Measurements from ENCODE around the gene AATK.

AATK gene

DNA sequence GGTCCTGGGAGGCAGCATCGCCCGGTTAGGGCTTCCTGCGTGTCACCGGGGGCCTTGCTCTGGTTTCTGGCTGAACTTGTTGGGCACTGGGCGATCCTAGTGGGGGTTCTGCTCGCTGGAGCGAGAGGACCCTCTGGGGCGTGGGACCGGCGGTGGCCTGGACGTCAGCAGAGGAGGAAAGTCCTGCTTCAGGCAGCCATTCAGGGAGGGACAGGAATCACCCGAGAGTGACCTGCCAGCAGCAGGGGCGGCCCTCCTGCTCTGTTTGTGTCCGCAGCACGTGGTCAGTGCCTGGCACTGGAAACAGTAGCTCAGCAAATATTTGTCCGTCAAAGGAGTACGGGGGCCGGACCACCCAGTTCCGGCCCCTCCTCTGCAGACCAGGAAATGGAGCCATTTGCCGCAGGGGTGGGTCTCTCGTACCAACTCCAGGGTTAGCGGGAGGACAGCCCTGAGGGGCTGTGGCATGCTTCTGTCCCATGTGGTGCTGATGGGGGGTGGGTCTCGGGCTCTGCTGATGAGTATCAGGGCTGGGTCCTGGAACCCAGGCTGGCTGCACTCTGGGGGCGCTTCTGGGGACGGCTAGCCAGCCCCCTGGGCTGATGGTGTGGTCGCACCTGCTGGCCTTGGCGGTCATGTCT lies 82.8 kb downstream of the AATK start:
- Histone ChIP-seq H4K20me1 (ENCODE audit: control insufficient read depth, insufficient read depth, low read depth, low read length) (no peaks in the 10 kb centered on the region), H3K79me2 (ENCODE audit: control insufficient read depth, low read length) (no peaks in the 10 kb centered on the region), H3K4me2 (ENCODE audit: low read length) (no peak overlapping the region), H3F3A (ENCODE audit: control insufficient read depth, insufficient read depth) (no peaks in the 10 kb centered on the region), H3K9me2 (replicated peaks; ENCODE audit: control insufficient read depth, low read length) (no peaks in the 10 kb centered on the region), H3K27me3 (ENCODE audit: control insufficient read depth, low read length) (no peaks in the 10 kb centered on the region), H3K4me1 (ENCODE audit: control insufficient read depth, low read length) (no peaks in the 10 kb centered on the region), H3K4me3 (ENCODE audit: low read length) (no peak overlapping the region), H3K36me3 (ENCODE audit: control insufficient read depth, low read length) (no peaks in the 10 kb centered on the region), H3K9me3 (ENCODE audit: control insufficient read depth, insufficient read depth, low read length) (no peaks in the 10 kb centered on the region), H3K27ac (ENCODE audit: low read depth, low read length) (no peak overlapping the region)
- TF ChIP-seq, protein P1, sequence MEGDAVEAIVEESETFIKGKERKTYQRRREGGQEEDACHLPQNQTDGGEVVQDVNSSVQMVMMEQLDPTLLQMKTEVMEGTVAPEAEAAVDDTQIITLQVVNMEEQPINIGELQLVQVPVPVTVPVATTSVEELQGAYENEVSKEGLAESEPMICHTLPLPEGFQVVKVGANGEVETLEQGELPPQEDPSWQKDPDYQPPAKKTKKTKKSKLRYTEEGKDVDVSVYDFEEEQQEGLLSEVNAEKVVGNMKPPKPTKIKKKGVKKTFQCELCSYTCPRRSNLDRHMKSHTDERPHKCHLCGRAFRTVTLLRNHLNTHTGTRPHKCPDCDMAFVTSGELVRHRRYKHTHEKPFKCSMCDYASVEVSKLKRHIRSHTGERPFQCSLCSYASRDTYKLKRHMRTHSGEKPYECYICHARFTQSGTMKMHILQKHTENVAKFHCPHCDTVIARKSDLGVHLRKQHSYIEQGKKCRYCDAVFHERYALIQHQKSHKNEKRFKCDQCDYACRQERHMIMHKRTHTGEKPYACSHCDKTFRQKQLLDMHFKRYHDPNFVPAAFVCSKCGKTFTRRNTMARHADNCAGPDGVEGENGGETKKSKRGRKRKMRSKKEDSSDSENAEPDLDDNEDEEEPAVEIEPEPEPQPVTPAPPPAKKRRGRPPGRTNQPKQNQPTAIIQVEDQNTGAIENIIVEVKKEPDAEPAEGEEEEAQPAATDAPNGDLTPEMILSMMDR (IDR thresholded peaks at IDR 0.05; ENCODE audit: low read depth, low read length, poor library complexity, severe bottlenecking): no peak
- TF ChIP-seq EZH2phosphoT487 (IDR thresholded peaks at IDR 0.05; ENCODE audit: borderline replicate concordance, low read length): no peak

DNA sequence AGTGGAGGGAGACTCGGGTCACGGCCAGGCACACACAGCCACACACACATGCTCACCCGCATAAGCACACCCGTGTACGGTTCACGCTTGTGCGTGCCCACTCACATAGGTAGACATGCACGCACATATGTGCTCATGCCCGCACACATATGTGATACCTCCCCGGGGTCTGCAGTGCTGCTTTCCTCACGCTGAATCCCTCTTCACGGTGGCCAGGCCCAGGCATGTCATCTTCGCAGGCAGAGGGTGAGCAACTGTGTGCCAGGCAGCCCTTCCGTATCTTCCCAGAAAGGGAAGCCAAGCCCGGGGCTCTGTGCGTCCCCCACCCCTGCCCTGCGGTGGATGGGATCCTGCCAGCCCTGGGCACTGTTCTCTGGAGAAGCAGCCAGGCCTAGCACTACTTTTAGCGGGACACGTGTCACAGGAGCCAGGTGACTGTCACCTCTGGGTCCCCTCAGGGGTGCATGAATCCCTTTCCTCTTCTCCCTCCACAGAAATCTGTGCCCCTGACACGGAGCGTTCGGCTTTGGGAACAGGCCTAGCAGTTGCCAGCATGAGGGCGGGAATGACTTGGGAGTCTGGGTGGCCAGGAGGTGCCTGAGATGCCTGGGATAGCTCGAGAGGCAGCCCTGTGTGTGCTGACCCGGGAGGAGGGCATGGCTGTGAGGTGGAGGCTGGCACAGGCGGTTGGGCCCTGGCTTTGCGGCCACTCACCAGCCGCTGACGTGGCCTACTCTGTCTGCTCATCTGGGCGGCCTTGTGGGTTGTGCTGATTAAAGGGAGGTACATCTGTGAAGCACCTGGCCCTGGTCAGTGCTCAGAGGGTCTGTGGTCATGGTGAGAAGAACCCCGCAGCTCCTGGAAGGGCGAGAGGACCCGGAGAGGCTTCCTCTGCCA lies 83.6 kb downstream of the AATK start:
- Histone ChIP-seq H3K9me2 (replicated peaks; ENCODE audit: control insufficient read depth, low read length) (no peaks in the 10 kb centered on the region), H3K27me3 (ENCODE audit: control insufficient read depth, low read length) (no peaks in the 10 kb centered on the region), H3K9me3 (ENCODE audit: control insufficient read depth, insufficient read depth, low read length) (no peaks in the 10 kb centered on the region), H3K27ac (ENCODE audit: low read depth, low read length) (no peak overlapping the region), H3K4me3 (ENCODE audit: low read length) (no peak overlapping the region), H3K4me2 (ENCODE audit: low read length) (no peak overlapping the region), H3K4me1 (ENCODE audit: control insufficient read depth, low read length) (no peaks in the 10 kb centered on the region), H4K20me1 (ENCODE audit: control insufficient read depth, insufficient read depth, low read depth, low read length) (no peaks in the 10 kb centered on the region), H3F3A (ENCODE audit: control insufficient read depth, insufficient read depth) (no peaks in the 10 kb centered on the region), H3K79me2 (ENCODE audit: control insufficient read depth, low read length) (no peaks in the 10 kb centered on the region), H3K36me3 (ENCODE audit: control insufficient read depth, low read length) (no peaks in the 10 kb centered on the region)
- TF ChIP-seq EZH2phosphoT487 (IDR thresholded peaks at IDR 0.05; ENCODE audit: borderline replicate concordance, low read length): no peak
- TF ChIP-seq, protein P1 (IDR thresholded peaks at IDR 0.05; ENCODE audit: low read depth, low read length, poor library complexity, severe bottlenecking): no peak

DNA sequence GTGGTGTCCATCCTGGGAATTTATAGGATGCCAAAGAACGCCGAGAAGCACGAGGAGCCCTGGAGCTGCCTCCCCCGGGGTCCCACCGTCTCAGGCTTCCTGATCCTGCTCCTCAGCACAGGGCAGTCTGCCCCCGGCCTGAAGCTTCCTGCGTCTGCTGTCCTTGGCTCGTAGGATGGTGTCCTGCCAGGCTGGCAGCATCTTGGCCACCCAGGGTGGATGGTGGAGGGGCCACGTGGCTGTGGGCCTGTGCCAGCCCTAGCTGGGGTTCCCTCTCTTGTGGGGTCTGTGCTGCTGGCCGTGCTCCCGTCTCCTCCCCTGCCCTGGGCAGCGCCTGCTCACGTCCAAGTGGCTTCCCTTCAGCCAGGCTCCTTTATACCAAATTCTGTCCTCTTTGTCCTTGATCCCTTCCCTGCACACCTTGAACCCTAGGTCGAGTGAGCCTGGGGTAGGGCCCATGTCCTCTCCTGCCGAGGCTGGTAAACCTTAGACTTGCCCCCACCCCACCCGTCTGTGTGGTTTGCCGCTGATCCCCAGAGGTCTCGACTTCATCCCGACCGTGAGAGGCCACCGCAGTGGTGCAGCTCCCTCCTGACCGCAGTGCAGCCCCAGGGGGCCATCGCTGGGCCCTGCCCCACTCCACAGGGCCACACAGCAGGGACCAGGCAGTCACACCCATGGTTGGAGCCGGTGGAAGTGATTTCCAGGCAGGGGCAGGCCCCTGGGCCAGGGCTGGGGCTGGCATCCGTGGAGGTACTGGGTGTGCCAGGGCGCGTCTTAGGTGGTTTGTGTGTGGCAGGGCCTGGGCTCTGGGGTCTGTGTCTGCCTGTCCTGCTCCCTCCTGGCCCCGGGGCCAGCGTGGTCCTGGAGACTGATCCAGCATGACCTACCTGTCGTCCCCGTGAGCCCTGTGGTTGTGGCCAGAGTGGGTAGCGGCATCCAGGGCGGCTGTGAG lies 84.5 kb downstream of the AATK start:
- Histone ChIP-seq H3K79me2 (ENCODE audit: control insufficient read depth, low read length) (no peaks in the 10 kb centered on the region), H3F3A (ENCODE audit: control insufficient read depth, insufficient read depth) (no peaks in the 10 kb centered on the region), H3K27ac (ENCODE audit: low read depth, low read length) (no peak overlapping the region), H3K27me3 (ENCODE audit: control insufficient read depth, low read length) (no peaks in the 10 kb centered on the region), H3K4me1 (ENCODE audit: control insufficient read depth, low read length) (no peaks in the 10 kb centered on the region), H3K4me3 (ENCODE audit: low read length) (no peak overlapping the region), H3K9me2 (replicated peaks; ENCODE audit: control insufficient read depth, low read length) (no peaks in the 10 kb centered on the region), H3K36me3 (ENCODE audit: control insufficient read depth, low read length) (no peaks in the 10 kb centered on the region), H3K4me2 (ENCODE audit: low read length) (no peak overlapping the region), H4K20me1 (ENCODE audit: control insufficient read depth, insufficient read depth, low read depth, low read length) (no peaks in the 10 kb centered on the region), H3K9me3 (ENCODE audit: control insufficient read depth, insufficient read depth, low read length) (no peaks in the 10 kb centered on the region)
- TF ChIP-seq EZH2phosphoT487 (IDR thresholded peaks at IDR 0.05; ENCODE audit: borderline replicate concordance, low read length): no peak
- TF ChIP-seq, protein P1 (IDR thresholded peaks at IDR 0.05; ENCODE audit: low read depth, low read length, poor library complexity, severe bottlenecking): no peak
